ENCODE results near the gene SVIL.
"Not testable (repeated sequence)": the region's sequence is repeated elsewhere in the genome, so short reads cannot be mapped to it uniquely, and the experiment has no call there.

Gene SVIL

GRCh38 chr10:29515879-29516278 lies 118.9 kb downstream of the SVIL start:
- DNase-seq (ENCODE audit: low spot score), result not testable (repeated sequence)

- DNase-seq (ENCODE audit: low spot score), result not testable (repeated sequence)
Observed at GRCh38 chr10:29515104-29515503, 119.7 kb downstream of the SVIL start.

GRCh38 chr10:29514306-29514705 lies 120.5 kb downstream of the SVIL start:
- DNase-seq (ENCODE audit: low spot score), result no peak

GRCh38 chr10:29512425-29512974 lies 122.3 kb downstream of the SVIL start:
- no peak for DNase-seq (ENCODE audit: low spot score)

GRCh38 chr10:29511806-29512205 lies 123.0 kb downstream of the SVIL start:
- not testable (repeated sequence) for DNase-seq (ENCODE audit: low spot score)

- DNase-seq (ENCODE audit: low spot score), result not testable (repeated sequence)
Observed at GRCh38 chr10:29510483-29511157, 124.2 kb downstream of the SVIL start.

- DNase-seq (ENCODE audit: low spot score), result no peak
Observed at GRCh38 chr10:29508554-29509244, 126.1 kb downstream of the SVIL start.

GRCh38 chr10:29507750-29508149 lies 127.0 kb downstream of the SVIL start:
- not testable (repeated sequence) for DNase-seq (ENCODE audit: low spot score)

GRCh38 chr10:29506324-29506921 lies 128.3 kb downstream of the SVIL start:
- DNase-seq (ENCODE audit: low spot score), result not testable (repeated sequence)

- DNase-seq (ENCODE audit: low spot score), result no peak
Observed at GRCh38 chr10:29502351-29502750, 132.4 kb downstream of the SVIL start.

GRCh38 chr10:29501692-29502091 lies 133.1 kb downstream of the SVIL start:
- peak; percentile 68 for DNase-seq (ENCODE audit: low spot score)

GRCh38 chr10:29499993-29500537 lies 134.7 kb downstream of the SVIL start:
- no peak for DNase-seq (ENCODE audit: low spot score)

- peak; percentile 80 for DNase-seq (ENCODE audit: low spot score)
Observed at GRCh38 chr10:29496341-29497162, 138.2 kb downstream of the SVIL start.

- no peak for DNase-seq (ENCODE audit: low spot score)
Observed at GRCh38 chr10:29495366-29495765, 139.4 kb downstream of the SVIL start.

- no peak for DNase-seq (ENCODE audit: low spot score)
Observed at GRCh38 chr10:29493697-29494096, 141.1 kb downstream of the SVIL start.

- no peak for DNase-seq (ENCODE audit: low spot score)
Observed at GRCh38 chr10:29492774-29493173, 142.0 kb downstream of the SVIL start.

- DNase-seq (ENCODE audit: low spot score), result no peak
Observed at GRCh38 chr10:29491918-29492317, 142.9 kb downstream of the SVIL start.

- not testable (repeated sequence) for DNase-seq (ENCODE audit: low spot score)
Observed at GRCh38 chr10:29490781-29491280, 143.9 kb downstream of the SVIL start.

- peak; percentile 25 for DNase-seq (ENCODE audit: low spot score)
Observed at GRCh38 chr10:29488471-29488870, 146.3 kb downstream of the SVIL start.

GRCh38 chr10:29487884-29488266 lies 146.9 kb downstream of the SVIL start:
- DNase-seq (ENCODE audit: low spot score), result not testable (repeated sequence)

All from RKO (cell line).